GM19025 (cell line): ENCODE measurements around the gene ELAPOR2.
"Not testable (repeated sequence)": the region's sequence is repeated elsewhere in the genome, so short reads cannot be mapped to it uniquely, and the experiment has no call there.

ENCODE experiments used
- ATAC-seq: cut with Tn5 transposase; IDR thresholded peaks from one replicate; pipeline ENCODE4 v1.9.1; 2021; ENCODE audit warnings: mild to moderate bottlenecking, low read depth, moderate library complexity; ENCODE audit not compliant: unreplicated experiment

ELAPOR2 gene

GRCh38 chr7:87059525-87060287 is at the start of gene ELAPOR2:
Gene ELAPOR2 (minus strand): TSS chr7:87059654. CDS start chr7:87059513, 141 bp downstream.
- ATAC-seq = peak; percentile 94

- no peak for ATAC-seq
Observed at GRCh38 chr7:87107949-87108776, 48.7 kb upstream of the ELAPOR2 start.

- no peak for ATAC-seq
Observed at GRCh38 chr7:87106974-87107612, 47.6 kb upstream of the ELAPOR2 start.

- no peak for ATAC-seq
Observed at GRCh38 chr7:87105401-87105800, 45.9 kb upstream of the ELAPOR2 start.

- ATAC-seq = no peak
Observed at GRCh38 chr7:87100326-87100725, 40.9 kb upstream of the ELAPOR2 start.

GRCh38 chr7:87097375-87097774 is 37.9 kb upstream of the ELAPOR2 start:
- ATAC-seq = not testable (repeated sequence)

- ATAC-seq = no peak
Observed at GRCh38 chr7:87094322-87094721, 34.9 kb upstream of the ELAPOR2 start.

- no peak for ATAC-seq
Observed at GRCh38 chr7:87092568-87093091, 33.2 kb upstream of the ELAPOR2 start.

GRCh38 chr7:87091487-87092066 is 32.1 kb upstream of the ELAPOR2 start:
- ATAC-seq = no peak

GRCh38 chr7:87083865-87084519 is 24.5 kb upstream of the ELAPOR2 start:
- ATAC-seq = no peak

- ATAC-seq = no peak
Observed at GRCh38 chr7:87082675-87083074, 23.2 kb upstream of the ELAPOR2 start.

- ATAC-seq = no peak
Observed at GRCh38 chr7:87075671-87076404, 16.4 kb upstream of the ELAPOR2 start.

- no peak for ATAC-seq
Observed at GRCh38 chr7:87067788-87068187, 8.3 kb upstream of the ELAPOR2 start.

- ATAC-seq = no peak
Observed at GRCh38 chr7:87060288-87060537, 759 bp upstream of the ELAPOR2 start.

- ATAC-seq = peak; percentile 37
Observed at GRCh38 chr7:87058744-87059524, 520 bp downstream of the ELAPOR2 start.

- no peak for ATAC-seq
Observed at GRCh38 chr7:87057210-87057609, 2.2 kb downstream of the ELAPOR2 start.

GRCh38 chr7:87056346-87056745 is 3.1 kb downstream of the ELAPOR2 start:
- ATAC-seq = no peak

GRCh38 chr7:87048839-87049238 is 10.6 kb downstream of the ELAPOR2 start:
- ATAC-seq = no peak

- ATAC-seq = no peak
Observed at GRCh38 chr7:87046456-87046855, 13.0 kb downstream of the ELAPOR2 start.
